ES-I3 (cell line): ENCODE data around the gene F8A3.
"Not testable (repeated sequence)": the region's sequence is repeated elsewhere in the genome, so short reads cannot be mapped to it uniquely, and the experiment has no call there.

Experiments
- H3K36me3 ChIP-seq: 2 replicates; pipeline ENCODE4 v1.6.1; 2013; ENCODE audit warnings: mild to moderate bottlenecking, low read length, control low read depth, moderate library complexity; ENCODE audit not compliant: insufficient read depth
- H3K4me1 ChIP-seq: 2 replicates; pipeline ENCODE4 v1.6.1; 2013; ENCODE audit warnings: mild to moderate bottlenecking, control low read depth, low read length; ENCODE audit not compliant: insufficient read depth
- H3K9ac ChIP-seq: 2 replicates; pipeline ENCODE4 v1.6.1; 2013; ENCODE audit warnings: low read depth, mild to moderate bottlenecking, low read length, moderate library complexity
- H3K9me3 ChIP-seq: 2 replicates; pipeline ENCODE4 v1.6.1; 2013; ENCODE audit warnings: mild to moderate bottlenecking, low read length, moderate library complexity; ENCODE audit not compliant: control insufficient read depth, insufficient read depth

The F8A3 gene

DNA sequence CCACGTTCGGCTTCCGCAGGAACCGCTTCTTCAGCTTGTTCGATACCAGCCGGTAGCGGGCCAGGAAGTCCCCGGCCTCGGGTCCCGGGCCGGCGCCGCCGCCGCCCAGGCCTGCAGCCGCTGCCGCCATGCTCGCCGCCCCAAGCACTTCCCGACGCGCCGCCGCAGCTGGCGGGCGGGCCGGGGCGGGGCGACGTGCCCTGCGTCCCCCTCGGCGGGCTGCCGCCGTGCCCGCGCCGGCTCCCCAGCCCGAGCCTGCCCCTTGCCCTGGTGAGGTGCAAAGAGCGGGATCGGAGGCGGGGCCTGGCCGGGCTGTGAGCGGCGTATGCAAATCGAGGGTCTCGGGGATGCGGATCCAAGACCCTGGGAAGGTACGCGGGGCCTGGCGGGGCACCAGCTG is at the start of gene F8A3:
TSS of gene F8A3 (minus strand) at position 150 of the 400 bp plus-strand sequence. CDS start at position 130, 20 bp downstream.
- not testable (repeated sequence) for H3K4me1 ChIP-seq, H3K9me3 ChIP-seq, H3K36me3 ChIP-seq, H3K9ac ChIP-seq

DNA sequence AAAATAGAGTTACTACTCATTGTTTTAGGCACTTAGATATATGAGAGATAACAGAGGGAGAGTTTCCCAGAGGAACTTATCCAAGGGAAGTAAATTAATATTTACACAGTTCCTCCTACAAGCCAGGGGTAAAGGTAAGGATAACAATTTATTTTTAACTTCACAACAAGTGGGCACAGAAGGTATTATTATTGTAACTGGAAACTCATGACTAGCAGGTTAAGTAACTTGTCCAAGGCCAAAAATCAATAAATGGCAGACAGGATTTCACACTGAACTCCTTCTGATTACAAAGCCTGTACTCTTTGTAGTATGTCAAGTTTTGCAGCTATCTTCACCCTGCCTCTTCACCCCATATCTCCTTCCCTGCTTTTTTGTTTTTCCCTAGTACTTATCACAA is 46.9 kb upstream of the F8A3 start:
- no peak overlapping the region for H3K9ac ChIP-seq
- H3K9me3 ChIP-seq = no peaks in the 10 kb centered on the region
- H3K4me1 ChIP-seq = no peaks in the 10 kb centered on the region
- H3K36me3 ChIP-seq = no peaks in the 10 kb centered on the region

DNA sequence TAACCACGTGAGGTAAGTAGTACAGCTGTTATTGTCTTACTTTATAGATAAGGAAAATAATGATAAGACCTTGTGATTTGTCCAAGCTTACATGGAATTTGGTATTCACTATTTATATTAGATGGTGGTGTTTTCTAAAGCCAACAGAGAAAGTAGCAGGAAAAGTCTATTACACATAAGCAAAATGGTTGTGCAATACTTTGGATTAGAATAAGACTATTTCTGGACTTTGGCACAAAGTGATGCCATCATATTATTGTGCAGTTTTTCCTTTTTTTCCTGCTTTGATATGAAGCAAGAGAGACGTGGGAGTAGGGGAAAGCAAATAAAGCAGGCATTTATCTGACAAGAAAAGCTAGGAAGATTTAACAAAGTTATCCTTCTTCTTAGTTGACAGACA is 36.7 kb upstream of the F8A3 start:
- H3K36me3 ChIP-seq, H3K4me1 ChIP-seq, H3K9me3 ChIP-seq, H3K9ac ChIP-seq: not testable (repeated sequence)

DNA sequence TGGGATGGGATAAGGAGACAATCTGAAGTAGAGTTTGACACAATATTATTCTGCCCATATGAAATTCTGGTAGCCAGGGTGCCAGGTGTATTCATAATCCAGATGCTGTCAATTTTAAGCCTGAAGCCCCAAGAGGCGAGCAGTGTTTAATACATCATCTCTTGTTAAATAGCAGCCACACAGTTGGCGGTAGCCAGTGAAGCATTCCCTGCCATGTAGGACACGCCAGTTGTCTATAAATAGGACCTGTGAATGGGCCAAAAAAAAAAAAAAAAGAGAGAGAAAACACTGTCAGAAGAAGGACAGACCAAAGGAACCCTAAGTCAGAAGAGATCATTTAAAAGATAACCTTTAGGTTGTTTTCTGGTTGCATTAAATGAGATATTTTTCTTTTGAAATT is 33.0 kb upstream of the F8A3 start:
- not testable (repeated sequence) for H3K36me3 ChIP-seq, H3K9ac ChIP-seq, H3K4me1 ChIP-seq, H3K9me3 ChIP-seq

DNA sequence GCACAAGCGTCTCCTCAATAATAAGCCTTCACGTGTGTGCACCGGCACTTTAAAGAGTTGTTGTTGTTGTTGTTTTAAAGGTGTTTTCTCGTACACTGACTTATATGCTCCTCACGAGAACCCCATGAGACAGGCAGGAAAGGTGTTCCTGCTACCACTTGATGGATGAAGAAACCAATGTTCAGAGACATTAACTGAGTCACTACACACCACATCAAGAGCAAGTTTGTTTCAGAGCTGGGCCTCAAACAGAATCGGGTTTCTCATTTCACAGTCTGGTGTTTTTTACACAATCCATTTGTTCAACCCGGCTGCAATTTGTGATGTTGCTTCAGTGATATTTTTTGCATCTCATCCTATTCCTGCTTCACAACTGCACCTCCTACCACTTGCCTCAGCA is 18.7 kb upstream of the F8A3 start:
- not testable (repeated sequence) for H3K9ac ChIP-seq, H3K36me3 ChIP-seq, H3K4me1 ChIP-seq, H3K9me3 ChIP-seq

DNA sequence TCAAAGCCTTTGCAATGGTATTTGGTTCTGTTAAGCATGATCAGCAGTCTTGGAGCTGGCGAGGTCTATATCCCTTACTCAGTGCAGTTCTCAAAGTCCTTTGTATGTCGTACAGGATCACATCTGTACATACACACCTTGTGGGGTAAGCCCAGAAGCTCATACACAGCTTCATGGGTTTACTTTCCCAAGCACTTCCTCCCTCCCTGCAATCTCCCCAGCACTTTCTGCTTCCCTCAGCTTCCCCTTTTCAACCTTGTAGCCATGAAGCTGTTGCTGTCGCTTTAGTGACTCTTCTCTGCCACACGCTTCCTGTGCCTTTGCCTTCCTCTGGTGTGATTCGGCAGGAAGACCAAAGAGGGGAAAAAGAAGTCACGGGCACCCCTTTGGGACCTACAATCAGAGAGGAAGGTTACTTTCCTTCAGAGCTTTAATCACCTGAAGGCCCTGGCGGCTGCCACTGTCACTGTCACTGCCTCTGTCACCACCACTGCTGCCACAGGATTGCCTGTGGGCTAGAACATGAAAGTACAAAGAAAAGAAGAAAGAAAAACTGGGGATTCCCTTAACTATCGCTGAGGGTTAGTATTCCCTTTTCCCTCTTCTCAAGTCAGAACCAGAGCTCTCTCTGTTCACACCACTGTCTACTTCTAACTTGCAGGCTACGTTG is 8.0 kb upstream of the F8A3 start:
- H3K9ac ChIP-seq, H3K9me3 ChIP-seq, H3K4me1 ChIP-seq, H3K36me3 ChIP-seq: not testable (repeated sequence)

DNA sequence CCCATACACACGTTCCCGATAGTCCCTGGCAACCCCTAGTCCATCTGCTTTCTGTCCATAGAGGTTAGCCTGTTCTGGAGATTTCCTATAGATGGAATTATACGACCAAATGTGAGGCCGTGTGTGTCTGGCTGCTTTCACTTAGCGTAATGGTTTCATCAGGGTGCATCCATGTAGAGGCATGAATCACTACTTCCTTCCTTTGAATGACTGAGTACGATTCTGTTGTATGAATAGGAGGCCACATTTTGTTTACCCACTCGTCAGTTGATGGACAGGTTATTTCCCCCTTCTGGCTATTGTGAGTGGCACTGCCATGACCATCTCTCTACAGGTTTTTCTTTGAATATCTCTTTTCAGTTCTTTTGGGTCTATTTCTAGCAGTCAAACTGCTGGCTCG is 2.1 kb upstream of the F8A3 start:
- H3K9ac ChIP-seq, H3K36me3 ChIP-seq: not testable (repeated sequence)

DNA sequence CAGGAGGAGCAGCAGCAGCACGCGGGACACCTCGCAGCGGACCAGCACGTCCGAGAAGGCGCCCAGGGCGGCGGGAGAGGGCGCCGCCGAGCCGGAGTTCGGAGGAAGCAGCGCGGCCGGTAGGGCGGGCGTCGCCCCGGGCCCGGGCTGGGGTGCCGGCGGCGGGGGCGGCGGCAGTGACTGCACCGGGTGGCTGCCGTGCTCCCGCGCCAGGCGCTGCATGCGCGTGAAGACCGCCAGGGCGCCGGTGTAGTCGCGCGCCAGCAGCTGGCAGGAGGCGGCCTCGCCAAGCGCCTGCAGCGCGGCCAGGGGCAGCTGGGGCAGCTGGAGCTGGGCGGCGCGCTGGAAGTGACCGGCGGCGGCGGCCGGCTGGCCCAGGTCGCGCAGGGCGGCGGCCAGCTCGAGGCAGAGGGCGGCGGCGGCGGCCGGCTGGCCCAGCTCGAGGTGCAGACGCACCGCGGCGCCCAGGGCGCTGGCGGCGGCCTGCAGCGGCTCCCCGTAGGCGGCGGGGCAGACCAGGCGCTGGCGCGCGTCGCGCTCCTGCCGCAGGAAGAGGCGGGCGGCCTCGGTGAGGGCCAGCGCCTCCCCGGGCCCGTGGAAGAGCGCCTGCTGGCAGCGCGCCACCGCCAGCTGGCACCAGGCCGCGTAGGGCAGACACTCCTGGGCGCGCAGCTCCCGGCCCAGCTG is 516 bp downstream of the F8A3 start:
- not testable (repeated sequence) for H3K9ac ChIP-seq, H3K9me3 ChIP-seq, H3K4me1 ChIP-seq, H3K36me3 ChIP-seq

More for the DNA sequence above, 2.1 kb upstream of the F8A3 start:
- H3K9me3 ChIP-seq, H3K4me1 ChIP-seq: not testable (repeated sequence)

DNA sequence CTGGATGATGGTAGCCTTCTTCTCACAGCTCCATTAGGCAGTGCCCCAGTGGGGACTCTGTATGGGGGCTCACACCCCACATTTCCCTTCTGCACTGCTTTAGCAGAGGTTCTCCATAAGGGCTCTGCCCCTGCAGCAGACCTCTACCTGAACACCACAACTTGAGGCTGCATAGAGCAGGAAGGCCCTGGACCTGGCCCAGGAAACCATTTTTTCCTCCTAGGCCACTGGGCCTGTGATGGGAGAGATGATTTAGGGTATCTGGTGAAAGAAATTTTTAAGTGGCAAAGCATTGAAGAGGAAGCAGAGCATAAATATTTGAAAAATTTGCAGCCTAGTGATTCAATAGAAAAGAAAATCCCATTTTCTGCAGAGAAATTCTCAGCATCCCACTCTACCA is 17.3 kb downstream of the F8A3 start:
- no peaks in the 10 kb centered on the region; the same call in 1 of the 2 replicates for H3K9me3 ChIP-seq
- H3K36me3 ChIP-seq = no peaks in the 10 kb centered on the region
- no peaks in the 10 kb centered on the region for H3K4me1 ChIP-seq
- no peak overlapping the region for H3K9ac ChIP-seq

DNA sequence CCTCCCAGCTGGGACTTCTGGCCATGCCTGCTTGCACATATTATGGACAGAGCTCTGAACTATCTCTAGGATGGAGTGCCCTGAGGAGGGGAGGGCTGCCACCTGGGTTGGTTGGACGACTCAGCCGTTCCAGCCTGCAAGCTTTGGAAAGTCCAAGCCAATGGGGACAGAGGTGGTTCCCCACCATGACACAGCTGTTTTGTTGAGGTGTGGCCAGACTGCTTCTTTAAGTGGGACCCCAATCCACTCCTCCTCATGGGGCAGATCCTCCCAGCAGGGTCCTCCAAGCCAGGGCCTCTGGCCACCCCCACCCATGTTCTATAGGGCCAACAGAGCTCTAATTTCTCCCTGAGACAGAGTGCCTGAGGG is 22.7 kb downstream of the F8A3 start:
- Histone ChIP-seq H3K36me3 (no peaks in the 10 kb centered on the region), H3K9me3 (no peaks in the 10 kb centered on the region), H3K9ac (no peak overlapping the region), H3K4me1 (no peaks in the 10 kb centered on the region)

DNA sequence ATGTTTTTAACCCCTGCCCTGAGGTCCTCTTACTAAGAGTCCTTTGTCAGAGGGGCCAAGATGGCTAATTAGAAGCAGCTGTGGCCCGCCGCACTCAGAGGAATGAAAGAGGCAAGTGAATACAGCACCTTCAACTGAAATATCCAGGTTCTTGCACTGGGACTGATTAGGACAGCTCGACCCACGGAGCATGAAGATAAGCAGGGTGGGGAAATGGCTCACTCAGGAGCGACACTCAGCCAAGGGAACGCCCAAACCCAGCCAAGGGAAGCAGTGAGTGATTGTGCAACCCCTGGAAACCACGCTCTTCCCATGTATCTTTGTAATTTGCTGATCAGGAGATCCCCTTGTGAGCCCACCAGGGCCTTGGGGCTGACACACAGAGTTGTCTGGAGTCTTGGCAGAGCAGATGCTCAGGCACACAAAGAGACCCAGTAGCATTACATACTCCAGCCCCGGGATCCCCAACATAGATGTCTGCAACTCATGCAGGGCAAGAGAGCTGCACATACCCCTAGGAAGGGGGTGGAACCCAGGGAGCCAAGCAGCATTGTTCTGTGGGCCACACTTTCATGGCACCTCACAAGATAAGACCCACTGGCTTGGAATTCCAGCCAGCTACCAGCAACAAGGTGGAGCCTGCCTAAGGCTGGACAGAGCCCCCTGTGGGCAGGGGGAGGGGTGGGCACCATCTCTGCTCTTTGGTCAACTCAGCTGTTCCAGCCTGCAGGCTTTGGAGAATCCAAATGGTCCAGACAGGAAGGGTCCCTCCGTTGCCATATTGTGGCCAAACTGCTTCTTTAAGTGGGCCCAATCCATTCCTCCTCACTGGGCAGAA is 23.3 kb downstream of the F8A3 start:
- H3K36me3 ChIP-seq = no peaks in the 10 kb centered on the region
- H3K9me3 ChIP-seq = no peaks in the 10 kb centered on the region
- no peak overlapping the region for H3K9ac ChIP-seq
- no peaks in the 10 kb centered on the region for H3K4me1 ChIP-seq

DNA sequence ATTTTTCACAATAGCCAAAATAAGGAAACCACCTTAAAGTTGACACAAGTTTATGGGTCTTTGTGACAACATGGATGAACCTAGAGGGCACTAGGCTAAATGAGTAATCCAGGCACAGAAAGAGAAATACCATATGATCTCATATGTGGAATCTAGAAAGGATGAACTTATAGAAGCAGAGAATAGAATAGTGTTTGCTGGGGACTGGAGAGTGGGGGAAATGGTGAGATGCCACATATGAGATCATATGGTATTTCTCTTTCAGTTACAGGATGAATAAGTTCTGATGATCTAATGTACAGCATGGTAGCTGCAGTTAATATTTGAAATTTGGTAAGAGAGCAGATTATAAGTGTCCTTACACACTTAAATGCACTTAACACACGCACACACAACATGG is 40.7 kb downstream of the F8A3 start:
- H3K36me3 ChIP-seq = no peaks in the 10 kb centered on the region
- no peaks in the 10 kb centered on the region for H3K9me3 ChIP-seq
- H3K4me1 ChIP-seq = no peaks in the 10 kb centered on the region
- no peak overlapping the region for H3K9ac ChIP-seq
